D721Med (cell line): ENCODE measurements around the gene SLC9A9.

Source experiments
- DNase-seq: peaks from one replicate; pipeline ENCODE4 v3.0.0; 2011; ENCODE audit warnings: low spot score; ENCODE audit not compliant: insufficient read length
- FAIRE-seq: peaks from 2 replicates; lab custom pipeline; 2011; peaks lifted over from hg19 to GRCh38; lab: Jason Lieb, UNC
- CTCF ChIP-seq: IDR thresholded peaks from 2 replicates; pipeline ENCODE4 v1.5.1; 2012; ENCODE audit warnings: mild to moderate bottlenecking, control low read depth; ENCODE audit not compliant: insufficient read depth; ENCODE audit errors: missing control alignments

SLC9A9 gene

DNA sequence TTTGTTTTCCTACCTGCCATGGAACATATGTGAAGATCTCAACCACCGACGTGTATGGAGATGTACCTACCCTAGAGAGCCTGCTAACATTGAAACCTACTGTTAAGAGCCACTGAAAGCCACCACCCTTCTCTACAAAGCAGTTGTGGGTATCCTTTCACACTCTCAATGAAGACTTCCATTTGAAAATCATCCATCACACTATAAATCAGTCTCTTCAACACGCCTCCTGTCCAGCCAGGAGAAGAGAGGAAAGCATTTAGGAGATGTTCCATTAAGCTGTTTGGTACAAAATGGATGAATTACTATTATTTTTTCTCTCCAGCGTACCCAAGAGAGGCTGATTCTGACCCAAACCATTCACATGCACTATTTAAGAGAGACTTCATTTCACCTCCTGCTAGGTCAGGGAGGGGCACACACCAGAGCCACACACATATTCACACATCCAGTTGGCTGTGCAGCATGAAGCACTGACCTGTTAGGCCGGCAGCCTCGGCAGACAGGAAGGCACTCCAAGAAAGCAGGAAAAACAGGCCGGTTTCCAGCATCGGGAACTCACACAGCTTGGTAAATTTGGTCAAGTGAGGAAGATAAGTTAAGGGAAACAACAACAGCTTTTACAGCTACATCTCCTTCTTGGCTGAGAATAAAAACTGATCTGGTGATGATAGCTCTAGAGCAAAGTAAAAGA is 274.5 kb downstream of the SLC9A9 start:
- DNase-seq (no peak), FAIRE-seq (no peak)
- TF ChIP-seq CTCF, result no peak

DNA sequence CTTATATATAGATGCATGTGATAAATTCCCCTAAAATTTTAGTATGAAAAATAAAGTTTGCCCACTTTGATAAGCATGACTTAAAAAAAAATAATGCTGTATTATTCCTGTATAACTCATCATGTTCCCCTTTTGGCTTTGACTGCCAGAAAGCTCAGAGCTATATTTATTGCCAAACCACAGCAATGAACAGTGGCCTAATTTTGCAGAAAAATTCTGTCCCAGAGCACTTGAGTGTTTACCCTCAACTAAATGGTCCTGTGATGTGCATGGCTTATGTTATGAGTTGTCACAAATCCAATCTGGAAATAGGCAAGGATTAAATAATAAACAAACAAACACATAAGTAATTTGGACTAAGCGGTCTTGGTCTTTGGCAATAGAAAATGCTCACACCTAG is 276.7 kb downstream of the SLC9A9 start:
- DNase-seq, result no peak
- FAIRE-seq, result no peak
- no peak for TF ChIP-seq CTCF

GRCh38 chr3:143567823-143568222 is 280.4 kb downstream of the SLC9A9 start:
- DNase-seq (no peak), FAIRE-seq (no peak)

DNA sequence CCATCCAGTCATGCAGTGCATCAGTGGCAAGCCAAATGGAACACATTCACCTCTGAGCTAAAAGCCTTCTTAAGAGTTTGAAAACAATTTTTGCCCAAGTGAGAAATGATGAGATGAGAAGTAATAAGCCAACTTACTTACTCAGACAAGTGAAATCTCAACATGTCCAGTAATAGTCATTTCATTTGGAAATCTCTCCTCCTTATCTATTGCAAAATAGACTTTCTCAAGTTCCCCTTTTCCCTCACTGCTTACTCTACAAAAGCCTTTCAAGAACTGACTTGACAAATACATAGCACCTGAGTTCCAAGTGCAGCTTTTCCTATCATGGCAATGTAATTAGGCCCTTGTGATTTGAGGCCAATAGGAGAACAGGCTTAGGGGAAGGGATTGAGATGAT is 282.3 kb downstream of the SLC9A9 start:
- DNase-seq (no peak), FAIRE-seq (no peak)
- TF ChIP-seq CTCF, result no peak

More at GRCh38 chr3:143567823-143568222, 280.4 kb downstream of the SLC9A9 start:
- TF ChIP-seq CTCF, result no peak

- no peak for FAIRE-seq
- DNase-seq, result no peak
- TF ChIP-seq CTCF, result no peak
These were observed 284.5 kb downstream of the SLC9A9 start for GRCh38 chr3:143563786-143564185.

- no peak for DNase-seq
- no peak for FAIRE-seq
- TF ChIP-seq CTCF, result no peak
These were observed 285.5 kb downstream of the SLC9A9 start for GRCh38 chr3:143562789-143563188.

GRCh38 chr3:143559296-143559695 is 289.0 kb downstream of the SLC9A9 start:
- DNase-seq, result no peak
- FAIRE-seq, result no peak
- no peak for TF ChIP-seq CTCF
